Umbilical cord (tissue), 1 donor: ENCODE data around the gene GTF2B. TPM values are rescaled to one million over a fixed set of nuclear protein-coding genes. Genes with fewer than 3 reads are reported as not detected.

Source experiments
- total RNA-seq: library from RNA; depleted of rRNA; stranded (reverse); fragments of >200 nt; gene quantifications from one replicate; pipeline ENCODE4 v1.2.3, GENCODE V29; 2014; ENCODE audit warnings: low replicate concordance; ENCODE audit not compliant: insufficient read depth

The GTF2B gene
- total RNA-seq, 1 donor from 2014 or later: 40.9 TPM

Other genes starting within 250 kb of the GTF2B start
- 33.2 TPM for gene PKN2, start 207.3 kb downstream of the GTF2B start, total RNA-seq
- 19.7 TPM for gene KYAT3, start 101.1 kb upstream of the GTF2B start, total RNA-seq
- gene RBMXL1, start 101.1 kb upstream of the GTF2B start, total RNA-seq: 14.4 TPM
- 24.1 TPM for gene GBP3, start 131.3 kb upstream of the GTF2B start, total RNA-seq
- 125 TPM for gene GBP1, start 173.6 kb upstream of the GTF2B start, total RNA-seq
- gene GBP2, start 234.5 kb upstream of the GTF2B start, total RNA-seq: 106 TPM